PC-9 (cell line): Measurements from ENCODE around the gene RAB40C. TPM values are rescaled to one million over a fixed set of nuclear protein-coding genes. Genes with fewer than 3 reads are reported as not detected.

Experiments used
- BruUV-seq: library from RNA; stranded (reverse); fragments of 400-500 nt; replicated peaks from 2 replicates; lab custom pipeline; 2021; lab: Mats Ljungman, UMichigan
- CTCF ChIA-PET: fragments of 300-600 bp; sonication (Branson Sonifier 250); formaldehyde crosslinking; loops from one replicate; lab custom pipeline; 2022; ENCODE audit warnings: antibody characterized with exemption; lab: Charles Lee
- POLR2A ChIA-PET: fragments of 300-600 bp; sonication (Branson Sonifier 250); formaldehyde crosslinking; loops from one replicate; lab custom pipeline; 2022; ENCODE audit warnings: antibody characterized with exemption; ENCODE audit not compliant: unreplicated experiment; lab: Charles Lee
- DNase-seq, 2 experiments: peaks; one replicate each; pipeline versions ENCODE4 v3.0.0 to v3.0.0-alpha.2; 2015 to 2022; ENCODE audit warnings: mixed read lengths in 1 of 2
- H2AFZ ChIP-seq: fragments of 200-600 bp; sonication (generic); 2 replicates; pipeline ENCODE4 v1.8.1; 2017; ENCODE audit warnings: antibody characterized with exemption
- H3F3A ChIP-seq: fragments of 200-600 bp; sonication (generic); 2 replicates; pipeline ENCODE4 v1.8.1; 2017; ENCODE audit warnings: antibody characterized with exemption, mild to moderate bottlenecking, low read depth; ENCODE audit not compliant: insufficient read depth
- H3K27ac ChIP-seq: fragments of 200-600 bp; sonication (generic); 2 replicates; pipeline ENCODE4 v1.6.1; 2016; ENCODE audit warnings: mixed run types
- H3K27me3 ChIP-seq: fragments of 200-600 bp; sonication (generic); 2 replicates; pipeline ENCODE4 v1.6.1; 2016; ENCODE audit warnings: low read depth, mixed run types; ENCODE audit not compliant: insufficient read depth
- H3K36me3 ChIP-seq: fragments of 200-600 bp; sonication (generic); 2 replicates; pipeline ENCODE4 v1.6.1; 2016; ENCODE audit warnings: low read depth, mixed run types
- H3K4me1 ChIP-seq: fragments of 200-600 bp; sonication (generic); replicated peaks from 2 replicates; pipeline ENCODE4 v1.6.1; 2016; ENCODE audit warnings: mixed run types; ENCODE audit not compliant: insufficient read depth
- H3K4me2 ChIP-seq: fragments of 200-600 bp; sonication (generic); 2 replicates; pipeline ENCODE4 v1.6.1; 2017; ENCODE audit warnings: mixed run types
- H3K4me3 ChIP-seq: fragments of 200-600 bp; sonication (generic); 2 replicates; pipeline ENCODE4 v1.6.1; 2016; ENCODE audit warnings: mixed run types
- H3K79me2 ChIP-seq: fragments of 200-600 bp; sonication (generic); 2 replicates; pipeline ENCODE4 v1.6.1; 2017; ENCODE audit warnings: low read depth, mixed run types
- H3K9me2 ChIP-seq: fragments of 200-600 bp; sonication (generic); 2 replicates; pipeline ENCODE4 v1.8.1; 2017; ENCODE audit warnings: mild to moderate bottlenecking; ENCODE audit not compliant: insufficient read depth
- H3K9me3 ChIP-seq: fragments of 200-600 bp; sonication (generic); 2 replicates; pipeline ENCODE4 v1.8.1; 2016; ENCODE audit warnings: low read depth; ENCODE audit not compliant: insufficient read depth
- H4K20me1 ChIP-seq: fragments of 200-600 bp; sonication (generic); 2 replicates; pipeline ENCODE4 v1.8.1; 2017; ENCODE audit not compliant: insufficient read depth
- EZH2 ChIP-seq: fragments of 200-600 bp; sonication (generic); IDR thresholded peaks from 2 replicates; pipeline ENCODE4 v1.8.0; 2017; ENCODE audit warnings: antibody characterized with exemption, low read depth
- intact Hi-C: fragments of 100-400 bp; cut with micrococcal nuclease; formaldehyde crosslinking; loops from one replicate; pipeline ENCODE4 v1.10.0; 2022; ENCODE audit not compliant: unreplicated experiment
- total RNA-seq: library from RNA; stranded (reverse); gene quantifications from 2 replicates; pipeline ENCODE4 v1.2.3, GENCODE V29; 2021
- TF ChIP-seq, protein P1 (sequence below): fragments of 200-600 bp; sonication (generic); conservative IDR thresholded peaks from 2 replicates; pipeline ENCODE4 v1.6.1; 2017; ENCODE audit warnings: mixed run types, antibody characterized with exemption, mild to moderate bottlenecking, moderate library complexity

RAB40C gene
- total RNA-seq, 1 experiment from 2014 or later, result 47.1 TPM

DNA sequence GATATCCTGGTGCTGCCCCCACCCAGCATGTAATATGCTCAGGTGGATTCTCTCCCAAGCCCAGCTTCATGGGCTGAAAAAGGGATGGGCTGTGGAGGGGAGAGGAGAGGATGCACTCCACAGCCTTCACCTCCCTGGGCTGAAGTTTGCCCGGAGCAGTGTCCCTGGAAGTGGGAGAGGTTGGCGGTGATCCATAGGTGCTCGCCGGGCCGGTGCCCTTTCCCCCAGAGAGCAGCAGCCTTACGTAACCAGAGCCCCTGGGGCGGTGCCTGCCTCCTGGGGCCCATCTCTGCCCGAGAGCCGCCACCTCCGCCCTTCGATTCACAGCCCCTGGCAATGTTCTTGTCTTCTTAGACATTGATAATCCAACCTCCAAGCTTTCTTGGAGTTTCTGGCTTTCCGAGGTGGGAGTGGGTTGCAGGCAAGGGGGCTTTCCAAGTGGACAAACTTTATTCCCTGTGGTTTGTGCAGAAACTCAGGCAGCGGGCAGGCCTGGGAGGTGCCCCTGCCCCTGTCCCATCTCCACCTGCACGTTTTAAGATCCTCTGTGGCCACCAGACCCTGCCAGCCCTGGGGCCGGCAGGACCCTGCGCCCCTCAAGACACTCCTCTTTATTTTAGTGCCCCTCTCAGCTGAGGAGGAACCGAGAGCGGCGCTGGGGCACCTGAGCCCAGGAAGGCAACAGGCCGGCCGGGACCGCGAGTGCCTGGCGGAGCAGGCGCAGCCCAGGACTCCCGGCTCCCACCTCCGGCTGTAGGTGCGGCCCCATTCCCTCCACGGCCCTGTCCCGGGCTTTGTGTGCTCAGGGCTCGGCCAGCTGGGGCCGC lies 56.2 kb downstream of the RAB40C start:
- DNase-seq, result peak; percentile 66 to 94
- CTCF ChIA-PET, result interaction anchor here (0.5 kb wide), 1 partner anchor 123 kb away, joined by 4 read pairs; no protein-coding TSS in a partner anchor
- Histone ChIP-seq H3F3A (peaks cover 33% of the 10 kb centered on the region), H3K4me3 (peak overlapping the region; percentile 26; the same call in 1 of the 2 replicates), H3K36me3 (no peaks in the 10 kb centered on the region), H3K27ac (peak overlapping the region; percentile 65), H3K9me3 (no peaks in the 10 kb centered on the region), H3K4me2 (peak overlapping the region; percentile 97), H3K79me2 (peaks cover 69% of the 10 kb centered on the region), H4K20me1 (peaks cover 17% of the 10 kb centered on the region; the same call in 1 of the 2 replicates), H2AFZ (no peak overlapping the region), H3K4me1 (peaks cover 65% of the 10 kb centered on the region), H3K9me2 (no peaks in the 10 kb centered on the region), H3K27me3 (no peaks in the 10 kb centered on the region)
- POLR2A ChIA-PET, result no interaction called here
- BruUV-seq, result no TSS peak
- intact Hi-C loops, result loop anchor here (10.0 kb wide), 1 partner anchor 261 kb away; the partner anchor contains the start of gene PGAP6
- TF ChIP-seq, protein P1, sequence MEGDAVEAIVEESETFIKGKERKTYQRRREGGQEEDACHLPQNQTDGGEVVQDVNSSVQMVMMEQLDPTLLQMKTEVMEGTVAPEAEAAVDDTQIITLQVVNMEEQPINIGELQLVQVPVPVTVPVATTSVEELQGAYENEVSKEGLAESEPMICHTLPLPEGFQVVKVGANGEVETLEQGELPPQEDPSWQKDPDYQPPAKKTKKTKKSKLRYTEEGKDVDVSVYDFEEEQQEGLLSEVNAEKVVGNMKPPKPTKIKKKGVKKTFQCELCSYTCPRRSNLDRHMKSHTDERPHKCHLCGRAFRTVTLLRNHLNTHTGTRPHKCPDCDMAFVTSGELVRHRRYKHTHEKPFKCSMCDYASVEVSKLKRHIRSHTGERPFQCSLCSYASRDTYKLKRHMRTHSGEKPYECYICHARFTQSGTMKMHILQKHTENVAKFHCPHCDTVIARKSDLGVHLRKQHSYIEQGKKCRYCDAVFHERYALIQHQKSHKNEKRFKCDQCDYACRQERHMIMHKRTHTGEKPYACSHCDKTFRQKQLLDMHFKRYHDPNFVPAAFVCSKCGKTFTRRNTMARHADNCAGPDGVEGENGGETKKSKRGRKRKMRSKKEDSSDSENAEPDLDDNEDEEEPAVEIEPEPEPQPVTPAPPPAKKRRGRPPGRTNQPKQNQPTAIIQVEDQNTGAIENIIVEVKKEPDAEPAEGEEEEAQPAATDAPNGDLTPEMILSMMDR, result no peak
- no peak for TF ChIP-seq EZH2

DNA sequence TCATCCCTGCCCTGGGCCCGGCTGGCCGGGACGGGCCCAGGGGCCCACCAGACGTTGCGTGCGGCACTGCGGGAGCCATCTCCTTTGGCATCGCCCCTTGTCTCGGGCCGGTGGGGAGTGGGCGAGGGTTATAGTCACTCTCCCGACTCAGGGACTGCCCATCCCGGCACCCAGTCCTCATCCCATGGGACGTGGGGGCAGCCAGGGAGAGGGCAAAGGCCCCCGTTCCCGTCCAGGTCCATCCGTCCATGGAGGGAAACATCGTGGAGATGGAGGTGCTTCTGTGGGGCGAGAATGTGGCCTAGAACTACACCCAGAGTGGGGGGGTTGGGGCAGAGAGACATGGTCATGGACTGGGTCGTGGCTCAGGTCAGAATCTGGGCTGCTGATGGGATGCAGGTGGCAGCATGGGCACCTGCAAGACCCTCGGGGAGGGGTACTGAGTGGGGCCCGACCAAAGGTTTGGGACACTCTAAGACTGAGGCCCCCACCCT lies 56.9 kb downstream of the RAB40C start:
- CTCF ChIA-PET, result no interaction called here
- TF ChIP-seq EZH2, result no peak
- TF ChIP-seq, protein P1, result no peak
- peak overlapping the region; percentile 65 for H3K27ac ChIP-seq

DNA sequence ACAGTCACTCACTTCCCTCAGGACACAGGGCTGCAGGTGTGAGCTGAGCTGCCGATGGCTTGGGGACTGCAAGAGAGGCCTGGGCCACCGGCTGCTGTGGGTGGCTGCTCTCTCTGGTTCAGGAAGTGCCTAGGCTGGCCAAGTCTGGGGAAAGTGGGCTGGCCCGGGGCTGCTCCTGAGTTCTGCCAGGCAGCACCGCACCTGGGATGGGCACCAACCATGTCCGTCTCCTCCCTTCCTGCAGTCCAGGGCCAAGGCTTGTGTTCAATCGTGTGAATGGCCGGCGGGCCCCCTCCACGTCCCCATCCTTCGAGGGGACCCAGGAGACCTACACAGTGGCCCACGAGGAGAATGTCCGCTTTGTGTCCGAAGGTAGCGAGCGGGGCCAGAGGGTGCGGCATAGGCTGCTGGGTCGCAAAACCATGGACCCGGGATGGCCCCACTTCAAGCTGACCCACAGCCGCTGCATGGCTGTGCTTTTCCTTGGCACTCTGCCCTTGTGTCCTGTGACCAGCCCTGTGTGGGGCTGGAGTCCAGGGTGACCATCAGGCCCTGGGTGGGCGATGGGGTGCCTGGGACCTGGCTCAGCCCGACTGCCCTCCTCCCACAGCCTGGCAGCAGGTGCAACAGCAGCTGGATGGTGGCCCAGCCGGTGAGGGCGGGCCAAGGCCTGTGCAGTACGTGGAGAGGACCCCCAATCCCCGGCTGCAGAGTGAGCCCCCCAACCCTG lies 57.5 kb downstream of the RAB40C start:
- Histone ChIP-seq H3K4me2 (peak overlapping the region; percentile 92), H3F3A (peaks cover 33% of the 10 kb centered on the region), H3K79me2 (peaks cover 69% of the 10 kb centered on the region), H3K27ac (no peak overlapping the region), H3K9me3 (no peaks in the 10 kb centered on the region), H3K9me2 (no peaks in the 10 kb centered on the region), H3K4me1 (peaks cover 65% of the 10 kb centered on the region), H3K27me3 (no peaks in the 10 kb centered on the region), H3K4me3 (no peak overlapping the region; the same call in 1 of the 2 replicates), H3K36me3 (no peaks in the 10 kb centered on the region), H2AFZ (no peak overlapping the region), H4K20me1 (peaks cover 17% of the 10 kb centered on the region; the same call in 1 of the 2 replicates)
- no peak for TF ChIP-seq EZH2
- TF ChIP-seq, protein P1, result no peak
- intact Hi-C loops, result loop anchor here (10.0 kb wide), 1 partner anchor 263 kb away; the partner anchor contains the start of gene PGAP6
- POLR2A ChIA-PET, result interaction anchor here (0.6 kb wide), 1 partner anchor 13 kb away, joined by 3 read pairs; no protein-coding TSS in a partner anchor
- no peak for DNase-seq
- BruUV-seq, result no TSS peak
- CTCF ChIA-PET, result interaction anchor here (0.6 kb wide), 1 partner anchor 265 kb away, joined by 7 read pairs; no protein-coding TSS in a partner anchor

More for the DNA sequence above, 56.9 kb downstream of the RAB40C start:
- no TSS peak for BruUV-seq
- Histone ChIP-seq H3K4me2 (peak overlapping the region; percentile 97; the same call in 1 of the 2 replicates), H3K4me3 (no peak overlapping the region), H3K9me2 (no peaks in the 10 kb centered on the region), H3K9me3 (no peaks in the 10 kb centered on the region), H3K36me3 (no peaks in the 10 kb centered on the region), H2AFZ (no peak overlapping the region), H3K79me2 (peaks cover 69% of the 10 kb centered on the region), H3F3A (peaks cover 33% of the 10 kb centered on the region), H3K27me3 (no peaks in the 10 kb centered on the region), H3K4me1 (peaks cover 65% of the 10 kb centered on the region), H4K20me1 (peaks cover 17% of the 10 kb centered on the region; the same call in 1 of the 2 replicates)
- POLR2A ChIA-PET, result no interaction called here
- no peak for DNase-seq
- intact Hi-C loops, result loop anchor here (10.0 kb wide), 1 partner anchor 262 kb away; the partner anchor contains the start of gene PGAP6
